ES-I3 (cell line): ENCODE measurements around the gene TAS2R13.

ENCODE experiments used
- H3K36me3 ChIP-seq: 2 replicates; pipeline ENCODE4 v1.6.1; 2013; ENCODE audit warnings: mild to moderate bottlenecking, low read length, control low read depth, moderate library complexity; ENCODE audit not compliant: insufficient read depth
- H3K4me1 ChIP-seq: 2 replicates; pipeline ENCODE4 v1.6.1; 2013; ENCODE audit warnings: mild to moderate bottlenecking, control low read depth, low read length; ENCODE audit not compliant: insufficient read depth
- H3K9ac ChIP-seq: 2 replicates; pipeline ENCODE4 v1.6.1; 2013; ENCODE audit warnings: low read depth, mild to moderate bottlenecking, low read length, moderate library complexity
- H3K9me3 ChIP-seq: 2 replicates; pipeline ENCODE4 v1.6.1; 2013; ENCODE audit warnings: mild to moderate bottlenecking, low read length, moderate library complexity; ENCODE audit not compliant: control insufficient read depth, insufficient read depth

The TAS2R13 gene, protein sequence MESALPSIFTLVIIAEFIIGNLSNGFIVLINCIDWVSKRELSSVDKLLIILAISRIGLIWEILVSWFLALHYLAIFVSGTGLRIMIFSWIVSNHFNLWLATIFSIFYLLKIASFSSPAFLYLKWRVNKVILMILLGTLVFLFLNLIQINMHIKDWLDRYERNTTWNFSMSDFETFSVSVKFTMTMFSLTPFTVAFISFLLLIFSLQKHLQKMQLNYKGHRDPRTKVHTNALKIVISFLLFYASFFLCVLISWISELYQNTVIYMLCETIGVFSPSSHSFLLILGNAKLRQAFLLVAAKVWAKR

GRCh38 chr12:10909462-10909861 lies at the start of gene TAS2R13:
TSS of gene TAS2R13 (minus strand) at chr12:10909562. CDS start at chr12:10909298, 264 bp downstream.
- H3K4me1 ChIP-seq: no peaks in the 10 kb centered on the region

GRCh38 chr12:10957741-10958140 lies 48.4 kb upstream of the TAS2R13 start:
- H3K9me3 ChIP-seq: no peaks in the 10 kb centered on the region

More at GRCh38 chr12:10909462-10909861, at the start of gene TAS2R13:
- no peak within 1 kb of the TSS for H3K9ac ChIP-seq
- no peaks in the 10 kb centered on the region; the same call in 1 of the 2 replicates for H3K36me3 ChIP-seq
- H3K9me3 ChIP-seq: no peaks in the 10 kb centered on the region; the same call in 1 of the 2 replicates

GRCh38 chr12:10956085-10956484 lies 46.7 kb upstream of the TAS2R13 start:
- Histone ChIP-seq H3K4me1 (no peaks in the 10 kb centered on the region), H3K9ac (no peak overlapping the region), H3K36me3 (no peaks in the 10 kb centered on the region), H3K9me3 (no peaks in the 10 kb centered on the region)

More at GRCh38 chr12:10957741-10958140, 48.4 kb upstream of the TAS2R13 start:
- no peak overlapping the region for H3K9ac ChIP-seq
- H3K4me1 ChIP-seq: no peaks in the 10 kb centered on the region
- H3K36me3 ChIP-seq: no peaks in the 10 kb centered on the region

- Histone ChIP-seq H3K9me3 (peaks cover 3% of the 10 kb centered on the region; the same call in 1 of the 2 replicates), H3K4me1 (no peaks in the 10 kb centered on the region)
Measured at GRCh38 chr12:10952645-10953044, 43.3 kb upstream of the TAS2R13 start.

DNA sequence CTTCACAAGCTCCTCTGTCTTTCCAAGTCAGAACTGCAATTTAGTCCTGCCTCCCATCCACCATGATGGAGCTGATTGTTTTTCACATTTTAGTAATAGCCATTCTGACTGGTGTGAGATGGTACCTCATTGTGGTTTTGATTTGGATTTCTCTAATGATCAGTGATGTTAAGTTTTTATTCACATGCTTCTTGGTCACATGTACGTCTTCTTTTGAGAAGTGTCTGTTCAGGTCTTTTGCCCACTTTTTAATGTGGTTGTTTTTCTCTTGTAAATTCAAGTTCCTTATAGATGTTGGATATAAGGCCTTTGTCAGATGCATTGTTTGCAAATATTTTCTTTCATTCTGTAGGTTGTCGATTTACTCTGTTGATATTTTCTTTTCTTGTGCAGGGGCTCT lies 33.8 kb upstream of the TAS2R13 start:
- no peak overlapping the region for H3K9ac ChIP-seq
- peaks cover 13% of the 10 kb centered on the region for H3K9me3 ChIP-seq
- peaks cover 14% of the 10 kb centered on the region; the same call in 1 of the 2 replicates for H3K4me1 ChIP-seq
- H3K36me3 ChIP-seq: no peaks in the 10 kb centered on the region

More at GRCh38 chr12:10952645-10953044, 43.3 kb upstream of the TAS2R13 start:
- no peak overlapping the region for H3K9ac ChIP-seq
- no peaks in the 10 kb centered on the region; the same call in 1 of the 2 replicates for H3K36me3 ChIP-seq

GRCh38 chr12:10941916-10942607 lies 32.7 kb upstream of the TAS2R13 start:
- Histone ChIP-seq H3K9me3 (peaks cover 8% of the 10 kb centered on the region), H3K9ac (no peak overlapping the region), H3K36me3 (no peaks in the 10 kb centered on the region), H3K4me1 (peaks cover 14% of the 10 kb centered on the region; the same call in 1 of the 2 replicates)

DNA sequence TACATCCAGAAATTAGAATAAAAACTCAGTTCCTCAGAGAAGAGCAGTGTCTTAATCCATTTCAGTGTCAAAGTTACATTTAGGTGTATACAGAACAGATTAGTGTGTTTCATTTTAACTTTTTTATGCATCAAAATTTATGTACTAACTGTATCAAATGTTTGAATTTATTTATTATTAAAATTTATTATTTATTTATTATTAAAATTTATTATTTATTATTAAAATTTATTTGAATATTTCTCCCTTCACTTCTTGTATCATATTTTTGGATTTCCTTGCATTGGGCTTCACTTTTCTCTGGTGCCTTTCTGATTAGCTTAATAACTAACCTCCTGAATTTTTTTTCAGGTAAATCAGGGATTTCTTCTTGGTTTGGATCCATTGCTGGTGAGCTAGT lies 32.0 kb upstream of the TAS2R13 start:
- Histone ChIP-seq H3K9ac (no peak overlapping the region), H3K36me3 (no peaks in the 10 kb centered on the region), H3K4me1 (peaks cover 14% of the 10 kb centered on the region; the same call in 1 of the 2 replicates), H3K9me3 (peaks cover 6% of the 10 kb centered on the region)

DNA sequence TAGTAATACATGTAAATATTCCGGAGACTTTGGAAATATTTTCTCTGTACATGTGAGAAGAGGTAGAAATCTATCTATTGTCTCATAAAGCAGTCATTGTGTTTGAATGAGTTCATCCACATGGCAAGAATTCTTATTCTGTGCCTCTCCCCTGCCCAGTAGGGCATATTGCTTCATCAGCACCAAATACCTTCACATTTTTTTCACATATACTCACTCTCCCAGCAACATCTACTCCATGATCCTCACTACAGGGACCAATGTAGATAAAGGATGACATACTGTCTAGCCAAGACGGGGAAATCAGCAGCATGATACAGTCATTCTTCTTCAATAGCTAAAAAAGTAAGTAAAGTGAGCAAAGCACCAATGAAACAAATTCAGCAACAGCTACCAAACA lies 31.0 kb upstream of the TAS2R13 start:
- Histone ChIP-seq H3K36me3 (no peaks in the 10 kb centered on the region), H3K9me3 (peaks cover 6% of the 10 kb centered on the region), H3K9ac (no peak overlapping the region), H3K4me1 (peaks cover 14% of the 10 kb centered on the region; the same call in 1 of the 2 replicates)

DNA sequence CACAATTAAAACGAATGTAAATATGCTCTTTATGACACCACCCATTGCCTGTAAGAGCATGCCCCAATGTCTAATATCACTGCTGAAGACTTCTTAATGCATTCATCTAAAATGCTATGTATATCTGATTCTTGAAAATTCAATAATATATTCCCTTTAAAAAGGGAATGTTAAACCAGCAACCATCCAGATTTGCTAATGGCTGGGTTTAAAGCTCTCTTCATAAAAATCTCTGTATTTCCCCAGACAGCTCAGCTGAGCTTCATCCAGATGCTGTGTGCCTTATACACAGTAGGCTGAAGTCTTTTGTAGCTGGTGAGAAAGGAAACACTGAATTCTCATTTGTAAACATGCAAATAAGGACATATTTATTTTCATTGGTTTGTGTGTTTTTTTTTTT lies 29.8 kb upstream of the TAS2R13 start, which contains the start of gene TAS2R14:
Gene TAS2R14, minus strand, starts transcription at position 101 of the 400 bp plus-strand sequence. Its CDS starts 56 bp downstream, at position 45.
- Histone ChIP-seq H3K9ac (no peak within 1 kb of the TSS), H3K9me3 (peaks cover 3% of the 10 kb centered on the region), H3K4me1 (peaks cover 14% of the 10 kb centered on the region; the same call in 1 of the 2 replicates), H3K36me3 (no peaks in the 10 kb centered on the region)

- Histone ChIP-seq H3K36me3 (no peaks in the 10 kb centered on the region), H3K9ac (no peak overlapping the region), H3K9me3 (no peaks in the 10 kb centered on the region), H3K4me1 (peaks cover 3% of the 10 kb centered on the region; the same call in 1 of the 2 replicates)
Measured at GRCh38 chr12:10936506-10936905, 27.1 kb upstream of the TAS2R13 start.

- H3K9me3 ChIP-seq: no peaks in the 10 kb centered on the region
- no peaks in the 10 kb centered on the region for H3K36me3 ChIP-seq
- no peak within 1 kb of the TSS for H3K9ac ChIP-seq
Measured at GRCh38 chr12:10928746-10929286, 19.5 kb upstream of the TAS2R13 start, which contains the start of gene PRH2. TSS of gene PRH2 (plus strand) at chr12:10929236. CDS start at chr12:10929274, 38 bp downstream.

DNA sequence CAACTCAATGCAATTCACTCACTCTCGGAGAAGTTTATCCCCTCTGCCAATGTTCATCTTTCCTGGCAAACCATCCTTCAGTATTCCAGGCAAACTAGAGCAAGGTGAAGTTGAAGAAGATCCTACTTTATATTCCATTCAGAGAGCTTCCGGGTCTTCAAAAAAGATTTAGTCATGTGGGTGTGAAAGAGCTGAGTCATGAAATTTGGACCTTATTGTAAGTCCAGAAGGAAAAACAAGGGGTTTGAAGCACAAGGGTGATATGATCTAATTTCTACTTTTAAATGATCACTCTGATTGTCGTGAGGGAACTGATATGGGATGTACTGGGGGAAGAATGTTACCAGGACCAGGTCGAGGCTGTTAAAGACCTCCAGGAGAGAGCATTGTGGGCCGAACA lies 16.9 kb upstream of the TAS2R13 start:
- Histone ChIP-seq H3K9me3 (no peaks in the 10 kb centered on the region), H3K36me3 (no peaks in the 10 kb centered on the region), H3K4me1 (no peaks in the 10 kb centered on the region), H3K9ac (no peak overlapping the region)

More at GRCh38 chr12:10928746-10929286, 19.5 kb upstream of the TAS2R13 start, which contains the start of gene PRH2:
- no peaks in the 10 kb centered on the region for H3K4me1 ChIP-seq

DNA sequence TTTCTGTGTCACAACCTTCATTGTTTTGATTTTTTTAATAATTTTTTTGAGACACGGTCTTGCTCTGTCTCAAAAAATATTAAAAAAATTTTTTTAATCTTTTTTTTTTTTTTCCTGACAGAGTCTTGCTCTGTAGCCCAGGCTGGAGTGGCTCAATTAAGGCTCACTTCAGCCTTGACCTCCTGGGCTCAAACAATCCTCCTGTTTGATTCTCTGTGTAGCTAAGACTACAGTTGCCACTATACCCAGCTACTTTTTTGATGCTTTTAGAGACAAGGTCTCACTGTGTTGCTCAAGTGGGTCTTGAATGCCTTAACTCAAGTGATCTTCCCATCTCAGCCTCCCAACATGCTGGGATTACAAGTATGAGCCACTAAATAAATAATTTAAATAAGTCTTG lies 10.4 kb upstream of the TAS2R13 start:
- no peak overlapping the region for H3K9ac ChIP-seq
- no peaks in the 10 kb centered on the region for H3K4me1 ChIP-seq
- no peaks in the 10 kb centered on the region for H3K36me3 ChIP-seq
- no peaks in the 10 kb centered on the region for H3K9me3 ChIP-seq

DNA sequence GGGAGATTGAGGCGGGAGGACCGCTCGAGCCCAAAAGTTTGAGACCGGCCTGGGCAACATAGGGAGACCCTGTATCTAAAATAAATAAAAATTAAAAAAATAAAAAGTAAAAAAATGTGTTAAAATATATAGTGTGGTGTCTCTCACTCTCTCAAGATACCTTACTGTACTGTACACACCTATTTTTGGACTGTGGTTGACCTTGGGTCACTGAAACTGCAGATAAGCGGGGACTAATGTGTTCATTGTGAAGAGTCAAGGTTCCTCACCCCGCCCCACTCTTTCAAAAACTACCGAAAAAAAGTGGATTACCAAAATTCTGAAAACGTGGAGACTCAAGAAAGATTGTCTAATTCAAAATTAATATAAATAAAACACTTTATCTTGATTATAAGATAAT lies 1.0 kb upstream of the TAS2R13 start:
- Histone ChIP-seq H3K9ac (no peak overlapping the region), H3K4me1 (no peaks in the 10 kb centered on the region), H3K9me3 (no peaks in the 10 kb centered on the region; the same call in 1 of the 2 replicates), H3K36me3 (no peaks in the 10 kb centered on the region)
